Hepatocyte (in vitro differentiated cells): ENCODE measurements around the gene CELSR2. TPM values are rescaled to one million over a fixed set of nuclear protein-coding genes. Genes with fewer than 3 reads are reported as not detected.
"Not testable (repeated sequence)": the region's sequence is repeated elsewhere in the genome, so short reads cannot be mapped to it uniquely, and the experiment has no call there.

ENCODE experiments used
- DNase-seq: peaks from one replicate; pipeline ENCODE4 v3.0.0-alpha.2; 2016; ENCODE audit warnings: low spot score
- H2AFZ ChIP-seq: fragments of 200-600 bp; sonication (generic); 2 replicates; pipeline ENCODE4 v1.6.0; 2016; ENCODE audit warnings: antibody characterized with exemption, mild to moderate bottlenecking
- H3K27ac ChIP-seq: fragments of 200-600 bp; sonication (generic); 2 replicates; pipeline ENCODE4 v1.5.1; 2016; ENCODE audit warnings: mild to moderate bottlenecking
- H3K27me3 ChIP-seq: fragments of 200-600 bp; sonication (generic); 2 replicates; pipeline ENCODE4 v1.6.1; 2016
- H3K36me3 ChIP-seq: fragments of 200-600 bp; sonication (generic); replicated peaks from 2 replicates; pipeline ENCODE4 v1.5.1; 2016; ENCODE audit warnings: low read depth; ENCODE audit not compliant: insufficient read depth
- H3K4me1 ChIP-seq: fragments of 200-600 bp; sonication (generic); 2 replicates; pipeline ENCODE4 v1.5.1; 2016; ENCODE audit warnings: mild to moderate bottlenecking, moderate library complexity; ENCODE audit not compliant: insufficient read depth
- H3K4me2 ChIP-seq: fragments of 200-600 bp; sonication (generic); 2 replicates; pipeline ENCODE4 v1.6.0; 2016
- H3K4me3 ChIP-seq: fragments of 200-600 bp; sonication (generic); 2 replicates; pipeline ENCODE4 v1.5.1; 2016; ENCODE audit warnings: mild to moderate bottlenecking
- H3K79me2 ChIP-seq: fragments of 200-600 bp; sonication (generic); 2 replicates; pipeline ENCODE4 v1.6.0; 2017; ENCODE audit warnings: mild to moderate bottlenecking
- H3K9me2 ChIP-seq: fragments of 200-600 bp; sonication (generic); replicated peaks from 2 replicates; pipeline ENCODE4 v1.6.0; 2017; ENCODE audit warnings: mild to moderate bottlenecking; ENCODE audit not compliant: insufficient read depth
- H3K9me3 ChIP-seq: fragments of 200-600 bp; sonication (generic); 2 replicates; pipeline ENCODE4 v1.5.1; 2016; ENCODE audit warnings: low read depth, mild to moderate bottlenecking
- H4K20me1 ChIP-seq: fragments of 200-600 bp; sonication (generic); 2 replicates; pipeline ENCODE4 v1.6.0; 2016; ENCODE audit warnings: mild to moderate bottlenecking; ENCODE audit not compliant: insufficient read depth, poor library complexity, severe bottlenecking
- EZH2 ChIP-seq: fragments of 200-600 bp; sonication (generic); IDR thresholded peaks from 2 replicates; pipeline ENCODE4 v1.6.1; 2016; ENCODE audit warnings: antibody characterized with exemption, mild to moderate bottlenecking, borderline replicate concordance
- EZH2phosphoT487 ChIP-seq: fragments of 200-600 bp; sonication (generic); IDR thresholded peaks from one replicate; pipeline ENCODE4 v1.6.1; 2018; ENCODE audit warnings: antibody characterized with exemption, mild to moderate bottlenecking, low read depth, moderate library complexity; ENCODE audit not compliant: unreplicated experiment, severe bottlenecking
- WGBS: methylation state at CpG from one replicate; pipeline ENCODE4 v1.1.6; 2016; ENCODE audit warnings: low lambda C conversion rate; ENCODE audit errors: missing lambda C conversion rate; 5-methylcytosine and 5-hydroxymethylcytosine counted together
- polyA plus RNA-seq: library from polyadenylated mRNA; unstranded; fragments of >200 nt; fragmentation: Nextera tagmentation; extraction: Ambion mirVana; gene quantifications from 2 replicates; pipeline ENCODE4 v1.2.1, GENCODE V29; 2016
- total RNA-seq: library from RNA; depleted of rRNA; stranded (reverse); fragments of >200 nt; gene quantifications from 2 replicates; pipeline ENCODE4 v1.2.3, GENCODE V29; 2014
- TF ChIP-seq, protein P1 (sequence below): fragments of 200-600 bp; sonication (generic); IDR thresholded peaks from 2 replicates; pipeline ENCODE4 v1.5.1; 2016; ENCODE audit warnings: antibody characterized with exemption, mild to moderate bottlenecking; ENCODE audit not compliant: poor library complexity

Gene CELSR2
- total and polyA plus RNA-seq, 2 experiments from 2014 or later, result 3.3 to 3.7 TPM

DNA sequence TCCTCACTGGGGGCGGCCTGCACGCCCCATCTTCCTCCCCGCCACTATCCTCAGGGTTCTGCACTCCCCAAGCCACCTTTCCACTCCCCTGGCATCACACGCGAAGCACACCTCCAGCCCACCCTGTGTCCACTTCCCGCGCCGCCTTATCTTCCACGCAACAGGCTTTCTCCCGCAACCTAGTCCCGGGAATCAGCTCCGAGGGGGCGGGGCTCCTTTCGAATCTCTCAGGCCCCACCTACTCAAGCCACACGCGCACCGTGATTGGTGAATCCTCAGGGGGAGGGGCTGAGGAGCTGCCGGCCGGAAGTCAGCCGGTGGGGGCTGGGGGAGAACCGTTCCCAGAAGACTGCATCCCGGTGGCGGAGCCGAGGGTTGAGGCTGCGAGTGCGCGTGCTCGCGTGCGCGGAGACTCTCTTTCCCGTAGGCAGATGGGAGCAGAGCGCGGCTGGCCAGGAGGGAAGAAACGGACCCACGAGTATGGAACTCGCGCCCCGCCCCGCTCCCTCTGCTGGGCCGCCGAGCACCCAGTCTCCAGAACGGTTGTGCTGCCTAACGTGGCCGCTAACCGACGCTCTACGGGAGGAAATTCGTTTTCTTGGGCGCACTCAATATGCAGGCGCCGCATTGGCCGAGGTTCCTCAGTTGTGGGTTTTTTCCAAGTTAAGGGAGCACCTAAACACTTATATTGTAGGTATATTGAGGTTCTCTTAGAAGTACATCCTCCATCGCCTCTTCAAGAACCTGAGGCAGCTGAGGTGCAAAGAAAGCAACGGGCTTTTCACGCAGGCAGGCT, 33.8 kb downstream of the CELSR2 start, which contains the start of gene PSRC1:
PSRC1 (minus strand) TSS at position 194 of the 796 bp plus-strand sequence.
- TF ChIP-seq, protein P1, sequence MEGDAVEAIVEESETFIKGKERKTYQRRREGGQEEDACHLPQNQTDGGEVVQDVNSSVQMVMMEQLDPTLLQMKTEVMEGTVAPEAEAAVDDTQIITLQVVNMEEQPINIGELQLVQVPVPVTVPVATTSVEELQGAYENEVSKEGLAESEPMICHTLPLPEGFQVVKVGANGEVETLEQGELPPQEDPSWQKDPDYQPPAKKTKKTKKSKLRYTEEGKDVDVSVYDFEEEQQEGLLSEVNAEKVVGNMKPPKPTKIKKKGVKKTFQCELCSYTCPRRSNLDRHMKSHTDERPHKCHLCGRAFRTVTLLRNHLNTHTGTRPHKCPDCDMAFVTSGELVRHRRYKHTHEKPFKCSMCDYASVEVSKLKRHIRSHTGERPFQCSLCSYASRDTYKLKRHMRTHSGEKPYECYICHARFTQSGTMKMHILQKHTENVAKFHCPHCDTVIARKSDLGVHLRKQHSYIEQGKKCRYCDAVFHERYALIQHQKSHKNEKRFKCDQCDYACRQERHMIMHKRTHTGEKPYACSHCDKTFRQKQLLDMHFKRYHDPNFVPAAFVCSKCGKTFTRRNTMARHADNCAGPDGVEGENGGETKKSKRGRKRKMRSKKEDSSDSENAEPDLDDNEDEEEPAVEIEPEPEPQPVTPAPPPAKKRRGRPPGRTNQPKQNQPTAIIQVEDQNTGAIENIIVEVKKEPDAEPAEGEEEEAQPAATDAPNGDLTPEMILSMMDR, result peak; percentile 54
- no peak for TF ChIP-seq EZH2phosphoT487
- H3K79me2 ChIP-seq, result peaks cover 14% of the 10 kb centered on the region
- H3K4me1 ChIP-seq, result peaks cover 8% of the 10 kb centered on the region
- peak within 1 kb of the TSS; percentile 73 for H2AFZ ChIP-seq
- H3K27me3 ChIP-seq, result no peaks in the 10 kb centered on the region
- no peaks in the 10 kb centered on the region for H3K9me3 ChIP-seq
- H3K4me2 ChIP-seq, result peak within 1 kb of the TSS; percentile 76
- H3K36me3 ChIP-seq, result no peaks in the 10 kb centered on the region
- peak within 1 kb of the TSS; percentile 27 for H3K4me3 ChIP-seq
- WGBS, result 3% methylated on average over 55 of the region's 56 CpGs
- H3K9me2 ChIP-seq, result no peaks in the 10 kb centered on the region
- H3K27ac ChIP-seq, result peak within 1 kb of the TSS; percentile 75
- DNase-seq, result peak; percentile 98
- no peaks in the 10 kb centered on the region for H4K20me1 ChIP-seq

DNA sequence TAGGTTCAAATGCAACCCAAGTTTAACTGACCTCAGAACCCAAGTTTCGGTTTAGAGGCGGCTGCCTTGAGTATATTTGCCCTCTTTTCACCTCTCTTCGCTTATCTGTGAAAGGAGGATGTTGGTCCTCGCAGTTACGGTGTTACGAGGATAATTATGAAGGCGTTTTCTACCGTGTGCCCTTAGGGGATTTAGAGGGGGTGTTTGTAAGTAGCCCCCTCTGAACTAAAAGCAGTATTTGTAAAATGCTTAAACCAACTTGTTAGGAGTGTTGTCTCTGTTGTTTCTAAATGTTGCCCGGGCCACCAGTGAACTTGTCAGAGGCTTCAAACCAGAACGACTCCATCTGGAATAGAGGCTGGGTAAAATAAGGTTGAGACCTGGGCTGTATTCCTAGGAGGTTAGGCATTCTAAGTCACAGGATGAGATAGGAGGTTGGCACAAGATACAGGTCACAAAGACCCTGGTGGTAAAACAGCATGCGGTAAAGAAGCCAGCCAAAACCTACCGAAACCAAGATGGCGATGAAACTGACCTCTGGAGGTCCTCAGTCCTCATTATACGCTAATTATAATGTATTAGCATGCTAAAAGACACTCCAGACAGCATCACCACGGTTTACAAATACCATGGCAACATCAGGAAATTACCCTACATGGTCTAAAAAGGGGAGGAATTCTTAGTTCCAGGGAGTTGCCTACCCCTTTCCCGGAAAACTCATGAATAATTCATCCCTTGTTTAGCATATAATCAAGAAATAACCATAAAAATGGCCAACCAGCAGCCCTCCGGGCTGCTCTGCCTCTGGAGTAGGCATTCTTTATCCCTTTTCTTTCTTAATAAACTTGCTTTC, 34.6 kb downstream of the CELSR2 start:
- Histone ChIP-seq H2AFZ (peak overlapping the region; percentile 73), H3K4me1 (peaks cover 8% of the 10 kb centered on the region), H3K9me2 (no peaks in the 10 kb centered on the region), H4K20me1 (no peaks in the 10 kb centered on the region), H3K79me2 (peaks cover 14% of the 10 kb centered on the region), H3K36me3 (no peaks in the 10 kb centered on the region), H3K4me2 (peak overlapping the region; percentile 76), H3K27me3 (no peaks in the 10 kb centered on the region), H3K4me3 (peak overlapping the region; percentile 12), H3K27ac (peak overlapping the region; percentile 75), H3K9me3 (no peaks in the 10 kb centered on the region)
- WGBS, result 51% methylated on average over 17 of the region's 17 CpGs
- TF ChIP-seq EZH2phosphoT487 (no peak), EZH2 (no peak)
- TF ChIP-seq, protein P1, result no peak
- DNase-seq, result no peak

DNA sequence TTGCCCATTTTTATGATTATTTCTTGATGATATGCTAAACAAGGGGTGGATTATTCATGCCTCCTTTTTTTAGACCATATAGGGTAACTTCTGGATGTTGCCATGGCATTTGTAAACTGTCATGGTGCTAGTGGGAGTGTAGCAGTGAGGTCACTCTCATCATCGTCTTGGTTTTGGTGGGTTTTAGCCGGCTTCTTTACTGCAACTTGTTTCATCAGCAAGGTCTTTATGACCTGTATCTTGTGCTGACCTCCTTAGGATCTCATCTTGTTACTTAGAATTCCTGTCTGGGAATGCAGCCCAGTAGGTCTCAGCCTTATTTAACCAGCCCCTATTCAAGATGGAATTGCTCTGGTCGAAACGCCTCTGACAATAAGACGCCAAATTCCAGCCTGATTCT, 37.4 kb downstream of the CELSR2 start:
- H3K79me2 ChIP-seq, H3K27ac ChIP-seq, H4K20me1 ChIP-seq, H3K9me3 ChIP-seq, DNase-seq, H3K4me2 ChIP-seq, H2AFZ ChIP-seq, H3K4me1 ChIP-seq, H3K27me3 ChIP-seq, H3K4me3 ChIP-seq, H3K9me2 ChIP-seq, H3K36me3 ChIP-seq: not testable (repeated sequence)
- 86% methylated on average over 5 of the region's 5 CpGs for WGBS

DNA sequence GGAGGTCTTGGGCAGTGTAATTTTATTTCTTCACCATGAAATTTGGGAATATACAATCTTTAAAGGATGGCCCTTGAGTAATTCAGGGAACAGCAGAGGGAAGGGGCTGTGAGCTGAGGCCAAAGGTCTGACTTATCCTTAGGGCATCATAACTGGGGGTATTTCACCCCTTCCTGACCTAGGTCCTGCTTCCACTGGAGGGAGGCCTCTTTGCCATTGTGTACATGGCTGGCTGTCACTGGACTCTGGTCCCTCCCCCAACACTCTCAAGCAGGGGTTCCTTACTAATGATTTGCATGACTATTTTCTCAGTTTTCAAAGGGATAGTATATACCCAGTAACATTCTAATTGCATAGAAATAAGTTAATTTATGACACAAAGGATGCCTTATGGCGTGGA, 40.8 kb downstream of the CELSR2 start:
- H3K4me1 ChIP-seq, result no peaks in the 10 kb centered on the region
- no peaks in the 10 kb centered on the region for H3K27me3 ChIP-seq
- no peaks in the 10 kb centered on the region for H3K9me3 ChIP-seq
- H3K4me3 ChIP-seq, result no peak overlapping the region
- no peak for TF ChIP-seq EZH2
- TF ChIP-seq, protein P1, result no peak
- no peak for TF ChIP-seq EZH2phosphoT487
- H3K36me3 ChIP-seq, result no peaks in the 10 kb centered on the region
- no peaks in the 10 kb centered on the region for H3K79me2 ChIP-seq
- H2AFZ ChIP-seq, result no peak overlapping the region
- no peak for DNase-seq
- H3K9me2 ChIP-seq, result no peaks in the 10 kb centered on the region
- 94% methylated on average over 1 of the region's 1 CpG for WGBS
- no peak overlapping the region for H3K27ac ChIP-seq
- no peaks in the 10 kb centered on the region for H4K20me1 ChIP-seq
- no peak overlapping the region for H3K4me2 ChIP-seq
